NCI-H2107 (cell line): ENCODE results near the gene ANKRD34A.
"Not testable (repeated sequence)": the region's sequence is repeated elsewhere in the genome, so short reads cannot be mapped to it uniquely, and the experiment has no call there.

Source experiments
- DNase-seq: peaks from one replicate; lab custom pipeline; 2025; lab: John Stamatoyannopoulos, UW

The ANKRD34A gene

GRCh38 chr1:145944532-145944931, 19.8 kb downstream of the ANKRD34A start:
- DNase-seq: no peak

GRCh38 chr1:145942871-145943270, 21.5 kb downstream of the ANKRD34A start:
- DNase-seq: no peak

DNA sequence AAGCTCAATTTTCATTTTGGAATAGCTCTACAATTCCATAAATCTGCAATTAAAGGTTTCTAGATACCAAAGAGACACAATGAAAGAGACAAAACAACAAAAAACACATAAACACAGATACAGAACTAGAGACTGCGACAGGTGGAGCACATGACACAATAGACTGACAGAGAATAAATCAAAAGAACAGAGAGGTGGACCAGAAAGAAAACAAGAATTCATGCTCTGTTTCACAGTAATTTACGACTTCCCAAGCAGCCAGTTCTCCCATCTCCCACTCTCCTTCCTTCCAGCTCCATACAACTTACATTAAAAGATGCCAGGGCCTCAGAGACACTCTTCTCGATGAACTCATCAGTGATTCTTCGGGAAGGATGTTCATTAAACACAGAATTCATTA, 22.0 kb downstream of the ANKRD34A start:
- DNase-seq: no peak

- no peak for DNase-seq
These were observed 26.9 kb downstream of the ANKRD34A start for GRCh38 chr1:145937436-145937835.

GRCh38 chr1:145936247-145936646, 28.1 kb downstream of the ANKRD34A start:
- no peak for DNase-seq

DNA sequence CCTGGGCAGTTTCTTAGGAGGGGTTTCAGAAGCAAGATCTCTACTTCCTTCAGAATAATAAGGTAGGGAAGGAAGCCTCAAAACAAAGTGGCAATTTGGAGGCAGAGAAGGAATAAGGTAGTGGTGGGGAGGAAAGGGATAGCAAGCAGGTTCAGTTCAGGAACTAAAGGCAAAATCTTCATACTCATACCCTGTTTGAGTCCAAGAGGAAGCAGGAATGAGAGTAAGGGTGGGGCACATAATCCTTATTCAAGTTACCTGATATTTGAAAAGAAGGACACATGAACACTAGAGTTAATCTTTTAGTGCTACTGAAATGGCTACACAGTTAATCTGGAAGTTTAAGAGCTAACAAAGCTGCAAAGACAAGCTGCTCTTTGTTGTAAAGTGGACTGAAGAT, 28.7 kb downstream of the ANKRD34A start:
- DNase-seq: no peak

DNA sequence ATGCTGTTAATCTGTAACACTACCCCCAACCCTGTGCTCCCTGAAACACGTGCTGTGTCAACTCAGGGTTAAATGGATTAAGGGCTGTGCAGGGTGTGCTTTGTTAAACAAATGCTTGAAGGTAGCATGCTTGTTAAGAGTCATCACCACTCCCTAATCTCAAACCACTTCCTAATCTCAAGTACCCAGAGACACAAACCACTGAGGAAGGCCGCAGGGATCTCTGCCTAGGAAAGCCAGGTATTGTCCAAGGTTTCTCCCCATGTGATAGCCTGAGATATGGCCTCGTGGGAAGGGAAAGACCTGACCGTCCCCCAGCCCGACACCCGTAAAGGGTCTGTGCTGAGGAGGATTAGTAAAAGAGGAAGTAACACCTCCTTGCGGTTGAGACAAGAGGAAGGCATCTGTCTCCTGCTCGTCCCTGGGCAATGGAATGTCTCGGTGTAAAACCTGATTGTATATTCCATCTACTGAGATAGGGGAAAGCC, 31.8 kb downstream of the ANKRD34A start:
- DNase-seq: not testable (repeated sequence)

- DNase-seq: no peak
These were observed 36.3 kb downstream of the ANKRD34A start for GRCh38 chr1:145927916-145928643.

DNA sequence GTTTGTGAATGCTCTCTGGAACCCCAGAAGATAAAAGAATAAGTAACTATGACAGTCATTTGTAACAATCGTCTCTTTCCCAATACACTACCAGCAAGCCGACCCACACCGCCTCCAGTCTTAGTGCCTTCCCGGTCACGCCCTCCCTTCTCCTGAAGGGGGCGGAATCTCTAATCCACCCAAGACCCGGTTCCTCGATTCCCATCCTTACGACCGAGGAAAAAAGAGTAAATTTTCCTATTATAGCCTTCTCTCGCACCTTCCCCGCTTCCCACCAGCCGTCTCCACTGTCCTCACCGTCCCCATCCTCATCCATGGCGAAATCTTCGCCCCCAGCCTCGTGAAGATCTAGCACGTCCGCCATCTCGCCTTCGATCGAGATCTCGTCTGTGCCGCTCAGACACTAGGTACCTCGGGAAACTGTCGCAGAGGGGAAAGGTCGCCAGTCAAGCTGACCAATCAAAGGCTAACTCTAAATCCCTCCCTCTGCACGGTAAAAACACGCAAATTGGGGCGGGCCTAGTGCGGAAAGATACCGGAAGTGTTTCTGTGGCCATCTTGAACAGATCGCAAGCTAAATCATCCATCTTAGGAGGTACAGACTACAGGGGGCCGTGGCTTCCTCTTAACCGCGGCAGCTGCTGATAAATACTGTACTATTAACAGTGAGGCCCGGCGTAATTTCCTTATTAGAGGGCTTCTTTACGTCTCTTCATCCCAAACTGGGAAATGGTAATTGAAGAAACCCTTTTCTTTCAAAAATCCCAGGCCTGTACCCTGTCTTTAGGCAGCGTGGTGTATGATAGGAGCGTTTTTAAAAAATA, 37.1 kb downstream of the ANKRD34A start, which contains the start of gene RBM8A:
Gene RBM8A, minus strand, starts transcription at position 422 of the 824 bp plus-strand sequence. Its CDS starts 58 bp downstream, at position 364.
- peak; percentile 99 for DNase-seq

- DNase-seq: no peak
These were observed 37.7 kb downstream of the ANKRD34A start for GRCh38 chr1:145926686-145927062.

DNA sequence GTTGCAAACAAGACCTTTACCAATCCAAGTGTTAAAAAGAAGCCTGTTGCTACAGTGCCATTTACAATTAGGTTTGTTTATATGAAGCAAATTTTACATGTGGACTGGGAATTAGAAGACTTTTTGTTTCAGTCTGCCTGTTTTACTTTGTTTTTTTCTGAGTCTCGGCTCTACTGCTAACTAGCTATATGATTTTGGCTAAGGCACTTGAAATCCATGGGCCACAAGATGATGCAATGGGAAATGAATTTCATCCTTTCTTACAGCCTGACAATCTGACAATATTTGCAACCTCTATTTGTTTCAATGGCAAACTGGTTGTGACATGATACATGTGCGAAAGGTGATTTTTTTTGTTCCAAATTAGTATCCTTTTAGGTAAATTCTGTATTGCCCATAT, 42.1 kb downstream of the ANKRD34A start:
- DNase-seq: no peak

DNA sequence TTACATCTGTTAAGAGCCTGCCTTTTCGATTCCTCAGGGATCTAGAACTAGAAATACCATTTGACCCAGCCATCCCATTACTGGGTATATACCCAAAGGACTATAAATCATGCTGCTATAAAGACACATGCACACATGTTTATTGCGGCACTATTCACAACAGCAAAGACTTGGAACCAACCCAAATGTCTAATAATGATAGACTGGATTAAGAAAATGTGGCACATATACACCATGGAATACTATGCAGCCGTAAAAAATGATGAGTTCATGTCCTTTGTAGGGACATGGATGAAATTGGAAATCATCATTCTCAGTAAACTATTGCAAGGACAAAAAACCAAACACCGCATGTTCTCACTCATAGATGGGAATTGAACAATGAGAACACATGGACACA, 44.1 kb downstream of the ANKRD34A start:
- DNase-seq: not testable (repeated sequence)

- no peak for DNase-seq
These were observed 45.1 kb downstream of the ANKRD34A start for GRCh38 chr1:145918992-145919939.

- peak; percentile 84 for DNase-seq
These were observed 46.0 kb downstream of the ANKRD34A start, which contains the start of gene PEX11B for GRCh38 chr1:145918144-145918991. TSS of gene PEX11B (minus strand) at chr1:145918717. CDS start at chr1:145918688, 29 bp downstream.

GRCh38 chr1:145917595-145917994, 46.8 kb downstream of the ANKRD34A start:
- DNase-seq: no peak

- DNase-seq: no peak
These were observed 47.6 kb downstream of the ANKRD34A start for GRCh38 chr1:145916745-145917144.

DNA sequence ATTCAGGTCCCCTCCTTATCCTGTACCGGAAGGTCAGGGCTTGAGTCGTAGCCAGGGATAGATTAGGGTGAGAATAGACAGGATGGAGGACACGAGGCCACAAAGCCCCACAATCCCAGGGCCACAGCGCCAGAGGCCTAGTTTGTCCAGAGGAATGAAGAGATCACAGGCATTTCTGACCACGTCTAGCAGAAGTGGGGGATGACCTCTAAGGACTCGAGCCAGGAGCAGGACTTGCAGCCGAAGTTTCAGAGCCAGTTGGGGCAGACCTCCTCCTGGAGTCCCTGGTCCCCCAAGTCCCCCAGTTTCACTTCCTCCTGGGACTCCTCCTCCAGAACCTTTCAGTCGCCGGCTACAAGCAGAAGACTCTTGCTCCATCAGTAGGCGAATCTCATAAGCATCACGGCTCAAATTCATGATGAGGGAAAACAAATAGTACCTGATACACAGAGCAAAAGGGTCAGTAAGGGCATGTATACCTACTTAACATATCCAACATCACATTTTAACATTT, 52.2 kb downstream of the ANKRD34A start:
- DNase-seq: no peak
